ENCODE measurements around the gene AIMP2.
"Not testable (repeated sequence)": the region's sequence is repeated elsewhere in the genome, so short reads cannot be mapped to it uniquely, and the experiment has no call there.

Gene AIMP2

DNA sequence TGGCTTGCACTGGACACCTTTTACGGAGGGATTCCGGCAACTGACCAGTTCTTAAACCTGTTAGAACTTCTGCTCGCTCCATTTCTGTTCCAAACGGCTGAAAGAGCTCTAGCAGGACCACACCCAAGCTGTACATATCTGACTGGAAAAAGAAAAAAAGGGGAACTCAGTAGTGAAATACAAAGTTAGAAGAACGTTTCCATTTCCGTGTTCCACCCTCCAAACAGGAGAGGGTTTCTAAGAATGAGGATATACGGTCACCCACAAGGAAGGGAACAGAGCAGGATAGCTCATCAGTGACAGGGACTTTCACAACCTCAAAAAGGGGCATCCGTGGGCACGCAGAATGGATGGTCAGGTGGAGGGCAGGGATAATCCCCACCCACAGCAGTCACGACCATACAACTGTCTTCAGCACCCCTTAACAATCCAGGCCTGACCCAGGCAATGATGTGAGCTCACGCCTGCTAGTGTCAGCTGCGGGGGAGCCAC is 17.8 kb downstream of the AIMP2 start:
- no peak for DNase-seq

DNA sequence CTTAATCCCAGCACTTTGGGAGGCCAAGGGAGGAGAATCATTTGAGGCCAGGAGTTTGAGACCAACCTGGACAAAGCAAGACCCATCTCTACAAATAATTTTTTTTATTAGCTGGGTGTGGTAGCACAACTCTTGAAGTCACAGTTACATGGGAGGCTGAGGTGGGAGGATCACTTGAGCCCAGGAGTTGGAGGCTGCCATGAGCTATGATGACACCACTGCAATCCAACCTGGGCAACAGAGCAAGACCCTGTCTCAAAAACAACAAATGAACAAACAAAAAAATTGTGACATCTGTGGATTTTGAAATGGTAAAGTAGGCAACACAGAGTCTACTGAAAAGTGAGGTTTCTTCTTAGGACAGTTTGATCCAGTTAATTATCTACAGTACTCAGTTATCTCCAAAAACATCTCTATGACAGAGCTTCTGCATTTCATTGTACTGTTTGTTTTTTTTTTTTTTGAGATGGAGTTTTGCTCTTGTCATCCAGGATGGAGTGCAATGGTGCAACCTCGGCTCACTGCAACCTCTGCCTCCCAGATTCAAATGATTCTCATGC is 18.8 kb downstream of the AIMP2 start:
- no peak for DNase-seq

DNA sequence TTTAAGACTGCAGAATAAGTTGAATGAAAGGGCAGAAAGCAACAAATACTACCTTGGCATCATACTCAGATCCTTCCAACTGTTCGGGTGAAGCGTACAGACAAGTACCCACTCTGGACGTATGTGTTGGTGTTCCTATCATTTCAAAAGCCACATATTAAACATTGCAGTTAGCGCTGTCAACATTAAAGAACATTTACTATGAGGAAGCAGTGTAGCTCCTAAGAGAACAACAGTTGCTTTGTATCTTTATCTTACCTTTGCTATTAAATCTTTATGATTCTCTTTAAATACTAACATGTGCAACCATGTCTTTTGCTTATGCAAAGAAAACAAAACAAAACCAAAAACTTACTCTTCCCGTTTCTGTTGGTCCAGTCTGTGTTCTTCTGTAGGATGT is 19.5 kb downstream of the AIMP2 start:
- DNase-seq: no peak

DNA sequence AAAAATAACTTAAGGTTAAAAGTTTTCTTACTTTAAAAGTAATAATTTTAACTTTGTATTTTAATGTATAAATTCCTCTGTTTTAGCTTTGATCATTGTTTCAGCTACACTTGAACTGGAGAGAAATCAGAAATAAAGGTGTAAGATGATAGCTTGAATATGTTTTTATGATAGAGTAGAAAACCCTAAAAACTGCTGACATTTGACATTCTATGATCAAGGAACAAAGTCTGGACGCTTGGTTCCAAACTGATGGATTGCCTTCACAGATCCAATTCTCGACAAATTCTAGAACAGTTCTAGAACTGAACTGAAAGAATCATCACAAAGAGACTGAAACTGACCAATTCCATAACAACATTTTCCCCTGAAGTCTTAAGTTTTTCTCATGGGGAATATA is 21.9 kb downstream of the AIMP2 start, which contains the start of gene ANKRD61:
ANKRD61 (plus strand) TSS at position 389 of the 400 bp plus-strand sequence; CDS start at position 389, 0 bp downstream.
- no peak for DNase-seq

DNA sequence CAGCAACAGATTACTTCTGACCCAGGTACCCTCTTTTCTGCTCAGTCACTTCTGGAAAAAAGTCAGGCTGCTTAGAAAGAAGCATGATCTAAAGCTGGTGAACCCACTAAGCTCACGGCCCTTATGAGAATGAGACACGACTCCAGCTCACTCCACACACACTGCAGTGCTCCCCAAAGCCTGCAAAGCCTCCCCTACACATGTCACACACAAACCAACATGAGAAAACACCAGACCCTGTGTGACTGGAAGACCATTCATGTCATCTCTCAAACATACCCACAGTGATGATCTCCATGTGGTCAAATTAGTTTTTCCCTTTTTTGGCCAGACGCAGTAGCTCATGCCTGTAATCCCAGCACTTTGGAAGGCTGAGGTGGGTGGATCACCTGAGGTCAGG is 22.5 kb downstream of the AIMP2 start:
- no peak for DNase-seq

DNA sequence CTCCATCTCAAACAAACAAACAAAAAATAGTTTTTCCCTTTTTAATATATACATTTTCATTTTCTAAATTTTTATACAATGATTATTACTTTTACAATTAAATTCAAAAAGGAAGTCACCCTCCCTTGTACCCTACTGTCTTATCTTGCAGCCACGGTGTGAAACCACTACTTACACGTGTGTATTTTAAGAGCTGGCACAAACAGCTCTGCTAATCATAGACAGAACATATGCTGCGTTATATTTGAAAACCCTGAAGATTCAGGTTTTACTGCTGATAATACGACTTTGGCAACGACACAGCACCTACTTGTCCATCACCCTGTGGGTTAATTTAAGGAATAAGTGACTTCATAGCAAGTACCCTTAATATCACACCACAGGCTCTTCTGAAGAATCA is 23.1 kb downstream of the AIMP2 start:
- DNase-seq: no peak

DNA sequence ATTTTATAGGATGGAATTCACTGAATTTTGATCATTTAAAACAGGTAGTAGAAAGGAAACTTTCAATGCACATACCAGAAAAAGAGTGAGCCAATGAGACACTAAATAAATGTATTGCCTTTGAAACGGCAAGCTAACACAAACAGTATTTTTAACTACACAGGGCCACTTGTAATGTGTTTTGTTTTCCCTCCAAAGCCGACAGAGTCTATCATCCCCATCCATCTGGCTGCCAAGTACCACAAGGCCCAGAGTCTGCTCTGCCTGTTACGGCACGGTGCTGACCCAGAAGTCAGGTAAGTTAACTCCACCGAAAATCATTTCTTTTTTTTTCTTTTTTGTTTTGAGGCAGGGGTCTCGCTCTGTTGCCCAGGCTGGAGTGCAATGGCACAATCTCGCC is 23.6 kb downstream of the AIMP2 start:
- no peak for DNase-seq

DNA sequence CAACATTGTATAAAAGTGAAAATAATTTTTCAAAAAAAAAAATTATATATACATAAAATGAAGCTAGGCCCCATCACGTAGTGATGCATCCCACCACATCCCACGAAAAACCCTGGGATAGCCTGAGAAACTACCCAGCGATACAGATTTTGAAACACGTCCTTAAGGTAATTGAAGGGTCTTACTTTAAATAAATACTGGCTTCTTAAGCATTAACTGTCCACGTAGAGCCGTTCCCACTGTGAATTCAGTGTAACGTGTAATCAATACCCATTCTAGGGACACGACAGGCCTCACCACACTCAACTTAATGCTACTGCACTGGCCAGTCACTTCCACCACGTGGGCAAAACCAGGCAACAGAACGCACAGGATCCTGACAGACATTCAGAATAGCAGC is 26.1 kb downstream of the AIMP2 start:
- DNase-seq: no peak

DNA sequence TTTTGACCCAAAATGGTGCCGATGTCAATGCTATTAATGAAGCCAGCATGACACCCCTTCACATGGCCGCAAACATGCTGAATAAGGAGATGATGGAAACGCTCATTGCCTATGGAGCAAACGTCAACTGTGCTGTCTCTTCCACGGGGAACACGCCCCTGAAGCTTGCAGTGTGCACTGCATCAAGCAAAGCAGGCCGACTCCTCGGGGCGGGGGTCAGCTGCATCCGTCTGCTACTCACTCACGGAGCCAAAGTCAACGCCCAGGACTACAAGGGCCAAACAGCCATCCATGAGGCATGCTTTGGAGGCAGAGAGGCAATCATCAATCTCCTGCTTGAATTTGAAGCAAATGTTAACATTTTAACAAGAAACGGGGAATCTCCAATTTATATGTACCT is 26.6 kb downstream of the AIMP2 start:
- no peak for DNase-seq

DNA sequence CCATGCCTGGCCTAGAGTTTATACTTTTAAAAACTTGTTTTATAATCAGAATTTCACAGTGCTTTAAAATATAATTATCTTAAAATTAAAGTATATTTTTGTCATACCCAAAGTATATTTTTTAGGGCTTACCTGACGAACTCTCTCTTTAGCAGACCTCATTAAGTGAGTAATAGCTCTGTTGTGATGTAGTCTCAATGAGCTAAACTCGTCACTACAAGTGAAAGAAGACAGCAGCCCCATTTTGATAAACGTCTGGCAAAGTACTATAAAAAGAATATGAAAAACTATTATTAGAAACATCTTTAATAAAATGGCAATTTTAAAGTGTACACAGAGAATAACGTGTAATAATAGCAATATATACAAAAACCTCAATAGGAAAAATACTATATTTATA is 40.7 kb downstream of the AIMP2 start:
- DNase-seq: no peak

DNA sequence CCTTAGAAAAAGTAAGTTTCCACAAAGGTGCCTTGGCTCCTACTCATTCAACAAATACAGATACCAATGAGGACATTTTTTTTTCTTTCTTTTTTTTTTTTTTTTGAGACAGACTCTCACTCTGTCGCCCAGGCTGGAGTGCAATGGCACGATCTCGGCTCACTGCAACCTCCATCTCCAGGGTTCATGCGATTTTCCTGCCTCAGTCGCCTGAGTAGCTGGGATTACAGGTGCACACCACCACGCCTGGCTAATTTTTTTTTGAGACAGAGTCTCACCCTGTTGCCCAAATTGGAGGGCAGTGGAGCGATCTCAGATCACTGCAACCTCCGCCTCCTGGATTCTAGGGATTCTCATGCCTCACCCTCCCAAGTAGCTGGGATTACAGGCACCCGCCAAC is 42.1 kb downstream of the AIMP2 start:
- DNase-seq: not testable (repeated sequence)

DNA sequence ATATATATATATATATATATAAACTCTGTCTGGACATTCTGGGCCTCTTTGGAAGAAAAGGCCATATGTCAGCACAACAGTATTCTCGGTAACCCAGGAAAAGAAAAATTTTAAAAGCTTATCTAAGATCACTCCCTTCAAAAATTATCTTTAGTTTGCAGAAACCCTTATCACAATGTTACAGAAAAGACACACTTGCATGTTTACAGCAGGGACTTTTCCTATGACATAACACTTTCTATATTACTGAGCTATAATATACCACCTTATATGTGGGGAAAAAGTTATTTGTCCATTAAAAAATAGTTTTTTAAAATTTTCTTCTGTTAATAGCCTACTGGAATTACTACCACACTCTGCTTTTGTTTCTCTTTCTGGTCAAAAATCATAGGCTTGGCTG is 47.5 kb downstream of the AIMP2 start:
- DNase-seq: no peak

DNA sequence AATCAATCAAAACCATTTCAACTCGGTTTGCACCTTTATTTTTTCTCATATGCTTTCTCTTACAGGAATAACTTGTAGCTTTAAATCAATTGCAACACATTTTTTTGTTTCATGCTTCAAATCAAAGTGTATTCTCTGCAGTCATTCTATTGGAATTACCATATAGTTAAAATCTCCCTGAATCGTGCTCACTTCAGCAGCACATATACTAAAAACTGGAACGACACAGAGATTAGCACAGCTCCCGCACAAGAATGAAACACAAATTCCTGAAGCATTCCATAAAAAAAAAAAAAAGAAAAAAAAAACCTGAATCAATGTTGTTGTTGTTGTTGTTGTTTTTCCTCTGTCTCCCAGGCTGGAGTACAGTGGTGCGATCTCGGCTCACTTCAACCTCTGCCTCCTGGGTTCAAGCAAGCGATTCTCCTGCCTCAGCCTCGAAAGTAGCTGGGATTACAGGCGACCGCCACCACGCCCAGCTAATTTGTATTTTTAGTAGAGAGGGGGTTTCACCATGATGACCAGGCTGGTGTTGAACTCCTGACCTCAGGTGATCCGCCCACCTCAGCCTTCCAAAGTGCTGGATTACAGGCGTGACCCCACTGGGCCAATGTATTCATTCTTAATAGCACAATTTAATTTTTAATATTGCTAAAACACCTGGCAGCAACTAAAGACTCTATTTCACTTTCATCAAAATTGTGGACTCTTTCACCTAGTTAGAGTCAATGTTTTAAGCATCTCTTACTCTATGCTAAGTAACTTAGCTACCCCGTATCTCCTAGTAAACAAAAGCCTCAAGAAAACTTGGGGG is 48.5 kb downstream of the AIMP2 start:
- peak in 1 of 2 experiments; percentile 6 for DNase-seq

DNA sequence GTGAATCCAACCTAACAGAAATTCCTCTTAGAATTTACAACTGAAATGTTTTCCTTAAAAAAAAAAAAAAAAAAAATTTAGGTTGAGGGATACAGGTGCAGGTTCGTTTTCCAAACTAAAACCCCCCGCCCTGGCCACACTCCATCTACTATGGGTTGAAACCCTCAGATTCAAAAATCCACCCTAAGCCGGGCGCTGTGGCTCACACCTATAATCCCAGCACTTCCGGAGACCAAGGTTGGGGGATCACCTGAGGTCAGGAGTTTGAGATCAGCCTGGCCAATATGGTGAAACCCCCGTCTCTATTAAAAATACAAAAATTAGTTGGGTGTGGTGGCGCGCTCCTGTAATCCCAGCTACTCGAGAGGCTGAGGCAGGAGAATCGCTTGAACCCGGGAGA is 50.9 kb downstream of the AIMP2 start:
- not testable (repeated sequence) for DNase-seq

DNA sequence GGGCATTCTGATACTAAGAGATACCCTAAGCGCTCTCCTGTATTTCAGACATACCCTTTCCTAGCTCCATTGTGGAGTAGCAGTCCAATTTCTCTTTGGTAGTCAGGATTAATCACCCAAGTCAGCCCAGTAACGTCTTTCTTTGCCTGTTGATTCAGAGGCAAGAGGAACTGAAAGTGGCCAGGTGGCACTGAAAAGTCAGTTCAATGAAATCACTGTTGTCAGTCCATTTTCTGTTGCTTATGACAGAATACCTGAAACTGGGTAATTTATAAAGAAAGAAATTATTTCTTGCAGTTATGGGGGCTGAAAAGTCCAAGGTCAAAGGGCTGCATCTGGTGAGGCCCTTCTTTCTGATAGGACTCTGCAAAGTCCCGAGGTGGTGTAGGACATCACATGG is 62.3 kb downstream of the AIMP2 start:
- DNase-seq: no peak

Data from activated CD4-positive, alpha-beta T cell treated with anti-CD3 and anti-CD28 coated beads, Interleukin-2, amount 50 U/mL, for 48 hours (primary cell).